DMS 273 treated with DMSO at 0.1 percent for 48 hours (cell line): Measurements from ENCODE around the gene GJB3.
"Not testable (repeated sequence)": the region's sequence is repeated elsewhere in the genome, so short reads cannot be mapped to it uniquely, and the experiment has no call there.

Source experiments
- DNase-seq: peaks from one replicate; lab custom pipeline; 2025; lab: John Stamatoyannopoulos, UW

GJB3 gene

GRCh38 chr1:34786521-34787325 lies 5.7 kb downstream of the GJB3 start:
- peak; percentile 38 for DNase-seq

GRCh38 chr1:34787461-34788420 lies 6.7 kb downstream of the GJB3 start:
- no peak for DNase-seq

DNA sequence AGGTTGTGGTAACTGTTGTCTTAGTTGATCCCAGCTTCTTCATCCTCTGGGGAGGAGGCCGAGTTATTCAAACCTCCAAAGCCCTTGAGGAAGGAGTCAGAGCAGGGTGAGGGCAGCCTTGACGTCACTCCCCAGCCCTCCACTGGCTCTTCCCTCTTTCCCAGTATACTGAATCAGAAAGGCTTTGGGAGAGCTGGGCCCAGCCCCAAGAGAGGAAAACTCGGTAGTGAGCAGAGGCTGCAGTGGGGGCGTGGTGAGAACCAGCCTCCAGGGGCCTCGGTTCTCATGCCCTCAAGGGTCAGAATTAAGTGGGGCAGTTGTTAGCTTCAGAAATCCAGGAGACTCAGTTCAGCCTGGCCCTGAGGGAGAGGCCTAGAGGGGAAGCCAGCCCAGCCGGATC lies 10.0 kb downstream of the GJB3 start:
- no peak for DNase-seq

- no peak for DNase-seq
Observed at GRCh38 chr1:34792424-34792823, 11.4 kb downstream of the GJB3 start.

DNA sequence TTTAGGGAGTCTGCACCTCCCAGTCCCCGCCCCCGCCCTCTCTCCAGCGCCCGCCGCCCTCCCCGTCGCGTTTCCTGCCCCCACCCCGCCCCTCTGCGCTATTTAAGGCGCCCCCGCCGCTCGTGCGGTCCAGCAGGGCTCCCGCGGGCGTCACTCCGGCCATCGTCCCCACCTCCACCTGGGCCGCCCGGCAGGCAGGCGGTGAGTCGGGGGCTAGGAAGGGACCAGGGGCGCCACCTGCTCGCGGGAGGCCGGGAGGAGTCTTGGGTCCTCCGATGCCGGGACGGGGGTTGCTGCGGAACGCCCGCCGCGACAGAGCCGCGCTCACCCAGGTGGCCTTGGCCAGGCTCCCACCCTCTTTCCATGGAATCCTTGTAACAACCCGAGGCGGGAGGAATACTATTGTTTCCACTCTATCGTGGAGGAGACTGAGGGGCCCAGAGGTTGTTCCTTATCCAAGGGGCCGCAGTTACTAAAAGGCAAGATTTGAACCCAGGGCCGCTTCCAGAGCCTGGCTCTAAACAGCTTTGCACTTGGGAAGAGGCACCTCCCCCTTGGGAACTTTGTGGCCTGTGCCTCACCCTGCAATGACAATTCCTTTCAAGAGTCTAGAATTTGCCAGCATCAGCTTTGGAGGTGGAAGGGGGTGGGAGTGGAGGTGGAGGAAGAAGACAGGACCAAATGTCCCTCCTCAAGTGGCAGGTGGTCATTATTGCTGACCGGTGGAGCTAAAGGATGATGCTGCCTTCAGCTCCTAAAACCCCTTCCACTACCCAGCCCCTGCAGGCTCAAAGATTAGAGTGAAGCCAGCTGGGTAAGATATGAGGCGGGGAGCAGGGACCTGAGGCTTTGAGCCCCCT lies 12.1 kb downstream of the GJB3 start, which contains the start of gene GJA4:
Gene GJA4, plus strand, starts transcription at position 132 of the 860 bp plus-strand sequence. CDS start 1,215 bp downstream, outside the sequence.
- no peak for DNase-seq

GRCh38 chr1:34794001-34794789 lies 13.2 kb downstream of the GJB3 start:
- DNase-seq: no peak

DNA sequence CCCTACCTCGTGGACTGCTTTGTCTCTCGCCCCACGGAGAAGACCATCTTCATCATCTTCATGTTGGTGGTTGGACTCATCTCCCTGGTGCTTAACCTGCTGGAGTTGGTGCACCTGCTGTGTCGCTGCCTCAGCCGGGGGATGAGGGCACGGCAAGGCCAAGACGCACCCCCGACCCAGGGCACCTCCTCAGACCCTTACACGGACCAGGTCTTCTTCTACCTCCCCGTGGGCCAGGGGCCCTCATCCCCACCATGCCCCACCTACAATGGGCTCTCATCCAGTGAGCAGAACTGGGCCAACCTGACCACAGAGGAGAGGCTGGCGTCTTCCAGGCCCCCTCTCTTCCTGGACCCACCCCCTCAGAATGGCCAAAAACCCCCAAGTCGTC lies 13.8 kb downstream of the GJB3 start:
- DNase-seq: no peak

DNA sequence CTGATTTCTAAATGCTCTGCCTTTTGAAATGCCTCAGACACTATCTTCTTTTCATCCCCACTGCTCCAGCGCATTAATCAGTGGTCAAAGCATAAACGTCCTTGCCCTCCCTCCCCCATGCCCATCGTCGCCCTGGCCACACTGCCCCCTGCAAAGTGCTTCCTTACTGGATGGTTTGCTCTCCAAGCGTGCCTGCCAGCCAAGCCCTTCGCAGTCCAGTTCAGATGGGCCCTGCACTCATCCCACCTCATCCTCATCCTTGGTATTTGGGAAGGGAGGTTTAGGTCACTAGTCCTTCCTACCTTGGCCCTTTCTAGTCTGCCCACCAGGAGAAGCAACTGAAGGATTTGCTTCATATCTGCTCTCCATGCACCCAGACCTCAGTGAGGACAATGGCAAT lies 14.9 kb downstream of the GJB3 start:
- DNase-seq: no peak

- DNase-seq: no peak
Observed at GRCh38 chr1:34796990-34797389, 16.0 kb downstream of the GJB3 start.

- no peak for DNase-seq
Observed at GRCh38 chr1:34800214-34800613, 19.2 kb downstream of the GJB3 start.

DNA sequence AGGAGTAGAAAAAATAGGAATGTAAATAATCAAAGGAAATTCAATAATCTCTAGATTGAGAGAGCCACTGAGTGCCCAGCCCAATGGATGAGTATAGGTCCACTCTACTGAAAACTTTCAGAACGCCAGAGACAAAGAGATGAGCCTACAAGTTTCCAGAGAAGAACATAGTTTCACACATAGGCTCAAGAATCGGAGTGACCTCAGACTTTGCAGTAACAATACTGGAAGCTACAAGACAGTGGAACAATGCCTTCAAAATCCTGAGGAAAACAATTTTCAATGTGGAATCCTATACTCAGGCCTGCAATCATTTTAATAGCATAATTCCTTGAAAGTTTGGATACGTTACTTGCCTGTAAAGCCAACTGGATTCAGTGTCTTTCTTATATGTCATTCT lies 22.8 kb downstream of the GJB3 start:
- no peak for DNase-seq

GRCh38 chr1:34806396-34806795 lies 25.4 kb downstream of the GJB3 start:
- no peak for DNase-seq

DNA sequence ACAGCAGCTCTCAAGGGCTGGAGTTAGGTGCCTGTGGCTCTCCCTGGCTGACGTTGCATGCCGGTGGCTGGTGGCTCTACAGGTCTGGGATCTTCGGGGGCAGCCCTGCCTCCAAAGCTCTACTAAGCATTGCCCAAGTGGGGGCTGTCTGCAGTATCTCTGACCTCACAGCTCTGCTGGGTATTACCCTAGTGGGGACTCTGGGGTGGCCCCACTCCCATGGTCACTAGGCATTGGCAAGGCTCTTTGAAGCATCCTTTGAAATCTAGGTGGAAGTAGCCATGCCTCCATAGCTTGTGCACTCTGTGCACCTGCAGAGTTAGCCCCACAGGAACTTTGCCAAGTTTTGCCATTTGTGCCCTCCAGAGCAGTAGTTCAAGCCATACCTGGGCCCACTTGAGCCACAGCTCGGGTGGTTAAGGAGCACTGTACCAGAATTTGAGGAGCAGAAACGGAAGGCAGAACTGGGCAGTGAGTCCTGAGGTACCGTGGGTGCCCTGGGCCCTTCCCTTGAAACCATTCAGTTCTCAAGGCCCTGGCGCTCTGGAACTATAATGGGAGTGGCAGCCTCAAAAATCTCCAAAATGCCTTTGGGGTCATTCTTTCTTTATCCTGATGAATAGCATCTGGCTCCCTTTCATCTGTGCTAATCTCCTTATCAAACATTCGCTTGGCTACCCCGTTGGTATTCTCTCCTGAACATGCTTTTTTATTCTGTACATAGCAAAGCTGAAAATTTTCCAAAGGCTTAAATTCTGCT lies 27.2 kb downstream of the GJB3 start:
- no peak for DNase-seq

GRCh38 chr1:34810781-34811180 lies 29.8 kb downstream of the GJB3 start:
- DNase-seq: not testable (repeated sequence)

DNA sequence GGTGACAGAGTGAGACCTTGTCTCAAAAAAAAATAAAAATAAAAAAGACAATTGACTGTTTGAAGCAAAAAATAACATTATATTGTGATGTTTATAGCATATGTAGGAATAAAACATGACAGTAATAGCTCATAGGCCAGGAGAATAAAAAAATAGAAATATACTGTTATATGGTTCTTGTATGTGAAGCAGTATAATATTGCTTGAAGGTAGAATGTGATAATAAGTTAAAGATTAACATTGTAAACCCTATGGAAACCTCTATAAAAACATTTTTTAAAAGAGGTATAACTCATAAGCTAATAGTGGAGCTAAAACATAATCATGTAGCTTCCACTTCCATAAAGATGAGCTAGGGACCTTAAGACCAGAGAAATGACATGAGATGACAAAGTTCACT lies 35.3 kb downstream of the GJB3 start:
- no peak for DNase-seq

DNA sequence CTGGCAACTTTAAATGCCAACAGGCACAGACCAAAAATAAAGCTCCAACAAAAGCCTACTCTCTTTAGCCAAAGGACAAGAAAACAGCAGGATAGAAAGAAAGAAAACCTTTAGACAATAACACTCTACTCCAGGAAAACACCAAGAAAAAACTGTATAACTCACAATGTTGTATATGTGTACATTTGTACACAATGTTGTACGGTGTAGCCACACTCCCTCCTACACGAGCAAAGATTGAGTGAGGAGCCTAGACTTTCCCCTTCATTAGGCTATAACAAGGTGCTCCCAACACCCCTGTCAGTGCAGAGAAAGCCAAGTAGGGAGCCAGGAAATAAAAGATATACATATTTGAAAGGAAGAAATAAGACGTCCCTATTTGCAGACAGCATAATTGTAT lies 35.8 kb downstream of the GJB3 start:
- no peak for DNase-seq

DNA sequence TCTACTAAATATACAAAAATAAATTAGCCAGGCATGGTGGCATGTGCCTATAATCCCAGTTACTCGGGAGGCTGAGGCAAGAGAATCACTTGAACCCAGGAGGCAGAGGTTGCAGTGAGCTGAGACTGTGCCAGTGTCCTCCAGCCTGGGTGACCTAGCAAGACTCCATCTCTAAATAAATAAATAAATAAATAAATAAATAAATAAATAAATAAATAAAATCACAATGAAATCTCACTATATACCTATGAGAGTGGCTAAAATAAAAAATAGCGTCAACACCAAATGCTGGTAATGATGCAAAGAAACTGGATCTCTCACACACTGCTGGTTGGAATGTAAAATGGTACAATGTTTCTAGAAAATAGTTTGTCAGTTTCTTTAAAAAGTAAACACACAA lies 37.8 kb downstream of the GJB3 start:
- not testable (repeated sequence) for DNase-seq

DNA sequence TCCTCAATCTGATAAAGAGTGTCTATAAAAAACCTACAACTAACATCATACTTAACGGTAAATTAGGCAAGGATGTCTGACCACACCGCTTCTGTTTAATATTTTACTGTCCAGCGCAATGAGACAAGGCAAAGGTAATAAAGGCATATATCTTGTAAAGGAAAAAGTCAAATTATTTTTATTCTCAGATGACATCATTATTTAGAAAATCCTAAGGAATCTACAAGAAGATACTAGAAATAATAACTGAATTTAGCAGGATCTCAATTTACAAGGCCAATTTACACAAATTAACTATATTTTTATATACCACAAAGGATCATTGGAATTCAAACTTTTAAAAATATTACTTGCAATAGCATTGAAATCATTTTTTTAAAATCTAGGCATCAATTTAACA lies 41.2 kb downstream of the GJB3 start:
- no peak for DNase-seq

DNA sequence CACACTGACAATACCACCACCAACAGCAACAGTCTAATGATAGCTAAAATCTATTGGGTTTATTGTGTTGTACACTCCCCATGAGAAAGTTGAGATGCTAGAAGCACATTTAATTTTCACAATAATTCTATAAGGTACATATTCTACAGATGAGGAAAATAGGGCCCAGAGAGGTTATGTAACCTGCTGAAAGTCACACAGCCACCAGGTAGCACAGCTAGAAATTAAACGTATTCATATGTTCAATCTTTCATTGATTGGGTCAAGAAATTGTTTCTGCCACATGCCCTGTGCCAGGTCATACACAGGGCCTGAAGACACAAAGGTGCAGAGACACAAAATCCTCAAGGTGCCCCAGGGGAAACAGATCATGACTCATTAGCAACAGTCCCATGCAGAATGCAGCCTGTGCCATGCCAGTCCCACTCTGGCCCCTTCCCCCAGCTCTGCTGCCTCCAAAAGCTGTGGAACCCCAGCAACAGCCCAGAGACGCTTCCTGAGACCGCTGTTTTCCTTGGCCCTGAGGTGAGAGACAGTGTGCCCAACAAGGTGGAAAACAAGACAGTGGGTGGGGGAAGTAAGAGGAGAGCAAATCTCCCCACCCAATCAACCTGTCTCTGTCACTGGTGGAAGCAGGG lies 43.9 kb downstream of the GJB3 start:
- no peak for DNase-seq
